ENCODE results near the gene ASIP. TPM values are rescaled to one million over a fixed set of nuclear protein-coding genes. Genes with fewer than 3 reads are reported as not detected.
"Not testable (repeated sequence)": the region's sequence is repeated elsewhere in the genome, so short reads cannot be mapped to it uniquely, and the experiment has no call there.

Gene ASIP
- total RNA-seq, 4 donors from 2014 or later = not detected

GRCh38 chr20:34210271-34210670 lies 31.0 kb upstream of the ASIP start:
- no peak for TF ChIP-seq CTCF (IDR thresholded peaks at IDR 0.05)
- ATAC-seq (ENCODE audit: low FRiP score) (no peak), DNase-seq (ENCODE audit: low spot score) (no peak)

- ATAC-seq (ENCODE audit: low FRiP score) (no peak), DNase-seq (ENCODE audit: low spot score) (no peak)
- no peak for TF ChIP-seq CTCF (IDR thresholded peaks at IDR 0.05)
Measured at GRCh38 chr20:34211591-34211990, 29.6 kb upstream of the ASIP start.

- no peak for DNase-seq (ENCODE audit: low spot score)
- no peak for TF ChIP-seq CTCF (IDR thresholded peaks at IDR 0.05)
Measured at GRCh38 chr20:34213213-34213612, 28.0 kb upstream of the ASIP start.

GRCh38 chr20:34215711-34216381 lies 25.4 kb upstream of the ASIP start:
- no peak for TF ChIP-seq CTCF (IDR thresholded peaks at IDR 0.05)
- ATAC-seq (ENCODE audit: low FRiP score) (peak; percentile 98), DNase-seq (ENCODE audit: low spot score) (peak; percentile 29)

More at GRCh38 chr20:34213213-34213612, 28.0 kb upstream of the ASIP start:
- no peak for ATAC-seq (ENCODE audit: low FRiP score)

GRCh38 chr20:34216382-34216742 lies 24.9 kb upstream of the ASIP start:
- ATAC-seq (ENCODE audit: low FRiP score) = no peak
- DNase-seq (ENCODE audit: low spot score) = no peak
- TF ChIP-seq CTCF (IDR thresholded peaks at IDR 0.05) = no peak

- no peak for TF ChIP-seq CTCF (IDR thresholded peaks at IDR 0.05)
- no peak for ATAC-seq (ENCODE audit: low FRiP score)
- no peak for DNase-seq (ENCODE audit: low spot score)
Measured at GRCh38 chr20:34220561-34220960, 20.7 kb upstream of the ASIP start.

- no peak for DNase-seq (ENCODE audit: low spot score)
- no peak for ATAC-seq (ENCODE audit: low FRiP score)
- no peak for TF ChIP-seq CTCF (IDR thresholded peaks at IDR 0.05)
Measured at GRCh38 chr20:34222208-34222607, 19.0 kb upstream of the ASIP start.

- DNase-seq (ENCODE audit: low spot score); ATAC-seq (ENCODE audit: low FRiP score): not testable (repeated sequence)
Measured at GRCh38 chr20:34224251-34224650, 17.0 kb upstream of the ASIP start.

All from omental fat pad (tissue), 4 donors.